GM19351 (cell line): ENCODE results near the gene C1QC.
"Not testable (repeated sequence)": the region's sequence is repeated elsewhere in the genome, so short reads cannot be mapped to it uniquely, and the experiment has no call there.

Experiments
- ATAC-seq: cut with Tn5 transposase; IDR thresholded peaks from one replicate; pipeline ENCODE4 v1.9.1; 2021; ENCODE audit warnings: mild to moderate bottlenecking, moderate library complexity; ENCODE audit not compliant: unreplicated experiment

The C1QC gene

DNA sequence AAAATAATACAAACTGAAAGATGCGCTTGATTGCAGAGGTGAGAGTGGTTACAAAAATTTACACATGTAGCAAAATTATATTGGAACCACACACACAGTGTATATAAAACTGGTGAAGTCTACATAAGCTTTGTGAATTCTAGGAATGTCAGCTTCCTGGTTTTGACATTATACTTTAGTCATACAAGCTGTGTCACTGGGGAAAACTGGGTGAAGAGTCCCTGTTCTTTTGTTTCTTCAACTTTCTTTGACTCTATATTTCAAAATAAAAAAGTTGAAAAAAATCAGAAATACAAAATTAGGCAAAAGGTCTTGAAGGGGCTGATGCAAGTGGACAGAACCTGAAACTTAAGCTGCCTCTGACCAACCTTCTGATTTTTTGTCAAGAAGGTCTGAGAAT is 3.0 kb downstream of the C1QC start:
- no peak for ATAC-seq

DNA sequence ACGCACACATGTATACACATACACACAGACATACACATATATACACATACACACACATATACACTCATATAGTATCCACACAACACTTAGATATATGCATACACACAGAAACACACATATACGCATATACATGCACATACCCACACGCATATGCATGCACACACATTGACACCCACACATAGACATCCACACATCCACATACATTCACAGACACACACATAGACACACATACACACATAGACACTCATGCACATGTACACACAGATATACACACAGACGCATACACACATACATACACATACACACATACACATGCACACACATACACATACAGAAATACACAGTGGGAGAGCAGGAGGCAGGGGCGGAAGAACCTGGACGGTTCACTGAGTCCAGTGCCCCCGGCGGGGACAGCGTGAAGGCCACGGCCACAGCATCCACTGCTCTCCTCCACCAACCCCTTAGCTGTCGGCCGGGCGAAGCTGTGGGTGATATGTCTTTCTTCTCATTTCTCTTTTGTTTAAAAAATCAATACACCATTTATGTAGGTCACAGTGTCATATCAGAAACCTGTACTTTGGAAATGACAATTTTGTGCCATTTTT is 6.8 kb downstream of the C1QC start:
- no peak for ATAC-seq

DNA sequence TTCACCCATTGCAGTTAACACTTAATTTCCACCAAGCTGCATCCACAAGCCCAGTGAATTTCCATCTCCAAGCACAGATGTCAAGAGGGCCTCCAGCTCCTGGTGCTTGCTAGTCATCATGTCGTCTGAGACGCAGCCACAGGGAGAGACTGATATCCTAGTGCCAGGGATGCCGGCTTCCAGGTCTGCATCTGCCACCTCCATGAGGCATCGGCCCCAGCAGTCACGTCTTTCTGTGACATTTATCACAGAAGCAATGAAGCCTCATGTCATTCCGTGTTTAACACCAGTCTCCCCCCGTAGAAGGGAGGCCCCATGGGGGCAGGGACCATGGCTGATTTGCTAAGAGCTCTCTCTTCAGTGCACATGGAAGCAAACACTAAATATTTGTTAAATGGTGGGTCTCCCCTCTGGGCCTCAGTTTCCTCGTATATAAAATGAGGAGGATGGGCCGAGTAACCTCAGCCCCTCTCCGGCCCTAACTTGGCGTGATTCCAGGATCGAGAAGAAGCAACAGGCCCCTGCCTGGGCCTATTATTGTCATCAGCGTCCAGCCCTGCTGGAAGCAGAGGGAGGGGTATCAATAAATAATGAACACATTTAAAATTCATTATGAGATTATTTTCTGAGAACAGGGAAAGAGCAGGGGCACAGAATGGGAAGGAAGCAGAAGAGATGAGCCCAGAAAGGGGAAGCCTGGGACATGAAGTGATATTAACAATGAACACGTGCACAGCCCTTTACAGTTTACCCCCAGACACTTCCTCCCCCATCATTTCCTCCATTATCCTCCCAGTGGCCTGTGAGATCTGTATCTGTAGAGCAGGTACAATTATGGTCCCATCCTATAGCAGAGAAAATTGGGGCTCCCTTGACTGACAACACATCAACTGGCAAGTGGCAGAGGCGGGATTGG is 8.8 kb downstream of the C1QC start:
- ATAC-seq, result no peak

GRCh38 chr1:22652881-22653316 is 9.5 kb downstream of the C1QC start, which contains the start of gene C1QB:
Gene C1QB, plus strand, starts transcription at chr1:22653236. Its CDS starts 6,227 bp downstream, at chr1:22659463.
- ATAC-seq, result no peak

DNA sequence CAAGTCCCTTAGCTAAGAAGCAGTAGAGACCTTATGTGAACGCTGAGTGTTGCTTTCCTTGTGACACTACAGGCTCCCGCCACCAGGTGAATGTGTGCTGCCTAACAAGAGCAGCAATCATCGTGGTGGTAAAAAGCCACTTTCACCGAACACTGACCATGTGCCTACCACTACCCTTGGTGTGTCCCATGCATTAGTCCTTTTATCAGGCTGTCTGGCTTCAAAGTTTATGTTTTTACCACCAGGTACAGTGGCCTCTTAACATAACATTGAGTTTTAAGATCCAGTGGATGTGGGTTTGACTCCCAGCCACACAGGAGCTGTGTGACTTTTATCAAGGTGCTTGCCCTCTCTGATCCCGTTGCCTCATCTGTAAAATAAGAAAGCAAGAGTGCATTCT is 11.3 kb downstream of the C1QC start:
- ATAC-seq, result no peak

DNA sequence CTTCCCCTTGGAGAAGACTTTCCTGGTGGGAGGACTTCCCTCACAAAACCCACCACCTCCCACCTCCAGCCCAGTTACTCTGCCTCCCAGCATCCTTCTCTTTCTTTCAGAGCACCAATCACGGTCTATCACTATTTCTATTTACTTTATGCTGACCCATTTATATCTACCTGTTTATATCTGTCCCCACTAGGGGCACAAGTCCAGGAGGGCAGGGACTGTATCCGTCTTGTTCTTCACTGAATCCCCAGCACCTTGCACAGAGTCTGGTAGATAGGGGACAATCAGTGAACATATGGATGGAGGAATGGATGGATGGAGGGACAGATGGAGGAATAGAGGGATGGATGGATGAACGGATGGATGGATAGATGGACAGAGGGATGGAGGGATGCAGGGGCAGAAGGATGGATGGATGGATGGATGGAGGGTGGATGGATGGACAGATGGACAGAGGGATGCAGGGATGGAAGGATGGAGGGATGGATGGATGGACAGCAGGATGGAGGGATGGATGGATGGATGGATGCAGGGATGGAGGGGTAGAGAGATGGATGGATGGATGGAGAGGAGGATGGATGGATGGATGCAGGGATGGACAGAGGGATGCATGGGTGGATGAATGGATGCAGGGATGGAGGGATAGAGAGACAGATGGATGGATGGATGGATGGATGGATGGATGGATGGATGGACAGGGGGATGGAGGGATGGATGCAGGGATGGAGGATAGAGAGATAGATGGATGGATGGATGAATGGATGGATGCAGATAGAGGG is 15.1 kb downstream of the C1QC start:
- no peak for ATAC-seq

DNA sequence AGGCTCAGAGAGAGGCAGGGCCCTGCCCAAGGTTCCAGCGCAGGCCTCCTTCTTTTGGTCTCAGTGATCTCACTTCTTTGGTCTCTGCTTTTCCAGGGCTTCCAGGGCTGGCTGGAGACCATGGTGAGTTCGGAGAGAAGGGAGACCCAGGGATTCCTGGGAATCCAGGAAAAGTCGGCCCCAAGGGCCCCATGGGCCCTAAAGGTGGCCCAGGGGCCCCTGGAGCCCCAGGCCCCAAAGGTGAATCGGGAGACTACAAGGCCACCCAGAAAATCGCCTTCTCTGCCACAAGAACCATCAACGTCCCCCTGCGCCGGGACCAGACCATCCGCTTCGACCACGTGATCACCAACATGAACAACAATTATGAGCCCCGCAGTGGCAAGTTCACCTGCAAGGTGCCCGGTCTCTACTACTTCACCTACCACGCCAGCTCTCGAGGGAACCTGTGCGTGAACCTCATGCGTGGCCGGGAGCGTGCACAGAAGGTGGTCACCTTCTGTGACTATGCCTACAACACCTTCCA is 17.3 kb downstream of the C1QC start:
- ATAC-seq, result no peak

- ATAC-seq, result no peak
These were observed 18.4 kb downstream of the C1QC start for GRCh38 chr1:22661880-22662279.

DNA sequence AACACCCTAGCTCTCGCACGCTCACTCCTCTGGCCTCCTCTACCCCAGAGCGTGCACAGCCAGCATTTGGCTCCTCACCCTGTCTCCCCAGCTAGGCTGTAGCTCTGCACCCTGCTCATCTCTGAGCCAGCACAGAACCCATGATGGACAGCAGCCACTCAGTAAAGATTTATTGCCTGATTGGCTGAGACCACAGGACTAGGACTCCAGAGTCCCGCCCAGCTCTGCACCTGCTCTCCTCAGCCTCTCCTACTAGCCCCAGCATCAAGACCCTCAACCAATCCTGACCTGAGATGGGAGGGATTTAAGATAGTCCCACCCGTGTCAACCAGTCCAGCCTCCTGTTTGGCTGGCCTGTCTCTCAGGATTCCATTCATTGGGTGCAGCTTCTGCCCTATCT is 18.9 kb downstream of the C1QC start:
- no peak for ATAC-seq

GRCh38 chr1:22662986-22663408 is 19.6 kb downstream of the C1QC start:
- ATAC-seq, result no peak

DNA sequence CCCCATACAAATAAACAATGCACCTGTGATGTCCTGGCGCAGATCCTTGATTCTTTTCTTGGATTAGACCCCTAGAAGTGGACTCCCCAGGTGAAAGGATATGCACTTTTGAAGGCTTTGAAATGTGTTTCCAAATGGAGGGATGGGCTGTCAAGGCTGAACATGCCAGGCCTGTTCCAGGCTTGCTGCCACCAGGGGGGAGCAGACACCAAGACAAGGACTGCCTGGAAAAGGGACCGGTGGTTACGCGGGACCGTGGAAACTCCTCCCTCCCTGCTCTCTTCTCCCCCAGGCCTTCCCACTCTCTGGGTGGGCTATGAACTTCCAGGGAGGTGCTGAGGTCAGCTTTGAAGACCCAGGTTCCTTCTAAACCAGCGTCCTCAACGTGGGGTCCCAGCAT is 22.3 kb downstream of the C1QC start:
- no peak for ATAC-seq

GRCh38 chr1:22666412-22666811 is 23.0 kb downstream of the C1QC start:
- ATAC-seq, result no peak

DNA sequence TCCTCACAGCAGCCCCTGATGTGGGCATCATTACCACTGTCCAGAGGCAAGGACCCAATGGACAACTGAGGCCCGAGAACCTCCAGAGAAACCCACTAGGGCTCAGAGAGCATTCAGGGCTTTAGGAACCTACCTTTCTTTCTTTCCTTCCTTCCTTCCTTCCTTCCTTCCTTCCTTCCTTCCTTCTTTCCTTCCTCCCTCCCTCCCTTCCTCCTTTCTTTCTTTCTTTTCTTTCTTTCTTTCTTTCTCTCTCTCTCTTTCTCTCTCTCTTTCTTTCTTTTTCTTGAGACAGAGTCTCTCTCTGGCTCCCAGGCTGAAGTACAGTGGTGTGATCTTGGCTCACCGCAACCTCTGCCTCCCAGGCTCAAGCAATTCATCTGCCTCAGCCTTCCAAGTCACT is 25.4 kb downstream of the C1QC start:
- ATAC-seq, result not testable (repeated sequence)

DNA sequence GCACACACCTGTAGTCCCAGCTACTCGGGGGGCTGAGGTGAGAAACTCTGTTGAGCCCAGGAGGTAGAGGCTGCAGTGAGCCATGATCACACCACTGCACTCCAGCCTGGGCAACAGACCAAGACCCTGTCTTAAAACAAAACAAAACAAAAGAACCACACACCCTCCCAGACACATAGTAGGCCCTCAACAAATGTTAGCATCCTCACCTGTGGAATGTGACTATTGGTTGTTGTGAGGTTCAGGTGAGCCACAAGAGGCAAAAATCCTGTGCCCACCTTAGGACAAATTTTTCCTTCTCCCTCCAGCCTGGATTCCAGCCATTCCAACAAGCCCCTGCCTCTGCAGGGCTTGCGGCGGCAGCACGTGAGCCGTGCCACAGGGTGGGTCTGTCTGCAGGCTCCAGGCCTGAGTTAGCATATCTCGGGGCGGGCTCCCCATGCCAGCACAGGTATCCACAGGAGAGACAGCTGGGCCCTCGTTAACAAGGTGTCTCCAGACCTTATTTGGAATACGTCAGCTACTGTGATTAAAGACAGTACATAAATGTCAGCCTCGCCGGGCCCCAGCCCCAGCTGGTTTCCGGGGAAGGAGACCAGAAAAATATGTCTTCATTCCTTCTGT is 27.0 kb downstream of the C1QC start:
- ATAC-seq, result no peak

GRCh38 chr1:22671999-22672398 is 28.6 kb downstream of the C1QC start:
- no peak for ATAC-seq

DNA sequence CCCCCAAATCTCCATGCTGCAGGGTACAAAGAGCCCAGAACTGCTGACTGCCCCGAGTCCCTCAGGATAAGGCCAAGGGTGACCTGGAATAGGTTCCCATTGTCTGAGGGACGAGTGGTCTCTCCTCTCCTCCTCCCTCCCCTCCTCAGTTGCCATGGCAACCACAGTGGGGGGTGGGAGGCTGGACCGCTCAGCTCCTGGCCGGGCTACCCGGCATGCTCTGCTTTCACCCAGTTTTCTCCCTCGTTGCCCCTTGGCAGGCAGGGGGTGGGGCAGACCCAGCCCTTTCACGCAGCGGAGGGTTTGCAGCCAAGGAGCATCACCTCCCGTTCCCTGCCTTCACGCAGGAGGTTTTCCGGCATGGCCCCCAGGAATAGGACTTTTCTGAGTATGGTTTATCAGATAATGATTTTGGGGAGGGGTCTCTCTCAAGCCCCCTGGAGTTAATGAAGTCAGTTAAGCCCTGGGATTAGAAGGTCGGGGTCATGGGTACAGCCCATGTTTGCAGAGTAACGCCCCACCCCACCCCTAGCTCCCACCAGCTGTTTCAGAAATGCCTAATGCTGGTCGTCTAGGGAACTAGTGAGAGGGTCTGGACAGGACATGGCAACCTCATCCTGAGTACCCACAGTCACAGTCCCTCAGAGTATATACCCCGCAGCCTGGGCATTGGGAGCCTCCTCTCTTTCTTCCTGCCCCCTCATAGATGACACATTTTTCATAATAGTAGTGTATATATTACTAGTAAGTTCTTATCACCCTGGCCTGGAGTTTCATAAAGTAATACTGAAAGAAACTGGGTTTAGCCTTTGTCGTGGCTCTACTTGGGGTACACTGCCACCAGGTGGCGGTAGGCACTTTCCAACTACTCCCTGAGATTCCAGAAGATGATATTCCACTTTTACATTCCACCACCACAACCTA is 30.3 kb downstream of the C1QC start:
- ATAC-seq, result no peak

- ATAC-seq, result no peak
These were observed 30.9 kb downstream of the C1QC start for GRCh38 chr1:22674410-22674749.

DNA sequence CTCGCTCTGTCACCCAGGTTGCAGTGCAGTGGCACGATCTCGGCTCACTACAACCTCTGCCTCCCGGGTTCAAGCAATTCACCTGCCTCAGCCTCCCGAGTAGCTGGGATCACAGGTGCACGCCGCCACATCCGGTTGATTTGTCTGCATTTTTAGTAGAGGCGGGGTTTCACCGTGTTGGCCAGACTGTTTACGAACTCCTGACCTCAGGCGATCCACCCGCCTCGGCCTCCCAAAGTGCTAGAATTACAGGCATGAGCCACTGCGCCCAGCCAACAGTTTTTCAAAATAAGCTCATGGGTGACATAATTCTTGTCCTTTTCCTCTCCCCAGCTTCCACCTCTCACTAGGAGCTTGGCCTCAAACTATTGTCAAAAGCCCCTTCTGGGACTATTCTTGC is 32.7 kb downstream of the C1QC start:
- ATAC-seq, result not testable (repeated sequence)

- ATAC-seq, result no peak
These were observed 33.6 kb downstream of the C1QC start for GRCh38 chr1:22676916-22677583.
